ENCODE data around the gene CEACAM16. TPM values are rescaled to one million over a fixed set of nuclear protein-coding genes. Genes with fewer than 3 reads are reported as not detected.

Gene CEACAM16
- polyA plus RNA-seq, 1 experiment = not detected

DNA sequence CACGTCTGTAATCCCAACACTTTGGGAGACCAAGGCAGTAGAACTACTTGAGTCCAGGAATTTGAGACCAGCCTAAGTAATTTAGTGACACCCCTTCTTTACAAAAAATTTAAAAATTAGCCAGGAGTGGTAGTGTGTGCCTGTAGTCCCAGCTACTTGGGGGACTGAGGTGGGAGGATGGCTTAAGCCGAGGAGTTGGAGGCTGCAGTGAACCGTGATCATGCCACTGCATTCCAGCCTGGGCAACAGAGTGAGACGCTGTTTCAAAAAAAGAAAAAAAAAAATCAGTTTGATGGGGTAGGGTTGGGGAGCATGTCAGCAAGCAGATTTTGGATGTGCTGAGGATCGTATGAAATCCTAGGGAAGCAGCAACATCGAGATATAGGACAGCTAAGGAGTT lies 23.4 kb upstream of the CEACAM16 start:
- Histone ChIP-seq H3K27ac (ENCODE audit: low read depth, low read length) (no peak overlapping the region), H3K9me3 (ENCODE audit: control insufficient read depth, insufficient read depth, low read length) (peaks cover 4% of the 10 kb centered on the region), H3K27me3 (ENCODE audit: control insufficient read depth, insufficient read depth, low read length) (no peaks in the 10 kb centered on the region), H3K4me3 (ENCODE audit: low read depth, low read length) (no peak overlapping the region)
- DNase-seq (ENCODE audit: low read depth, low spot score) = no peak
- ChIA-PET POLR2A (interaction anchor here (0.7 kb wide), 1 partner anchor 87 kb away, joined by 3 read pairs; no protein-coding TSS in a partner anchor), CTCF (interaction anchor here (1.0 kb wide), 2 partner anchors 95 to 105 kb away, joined by 3 to 4 read pairs; no protein-coding TSS in a partner anchor)
- TF ChIP-seq CTCF (IDR thresholded peaks at IDR 0.05; ENCODE audit: low read depth, low read length) = no peak

DNA sequence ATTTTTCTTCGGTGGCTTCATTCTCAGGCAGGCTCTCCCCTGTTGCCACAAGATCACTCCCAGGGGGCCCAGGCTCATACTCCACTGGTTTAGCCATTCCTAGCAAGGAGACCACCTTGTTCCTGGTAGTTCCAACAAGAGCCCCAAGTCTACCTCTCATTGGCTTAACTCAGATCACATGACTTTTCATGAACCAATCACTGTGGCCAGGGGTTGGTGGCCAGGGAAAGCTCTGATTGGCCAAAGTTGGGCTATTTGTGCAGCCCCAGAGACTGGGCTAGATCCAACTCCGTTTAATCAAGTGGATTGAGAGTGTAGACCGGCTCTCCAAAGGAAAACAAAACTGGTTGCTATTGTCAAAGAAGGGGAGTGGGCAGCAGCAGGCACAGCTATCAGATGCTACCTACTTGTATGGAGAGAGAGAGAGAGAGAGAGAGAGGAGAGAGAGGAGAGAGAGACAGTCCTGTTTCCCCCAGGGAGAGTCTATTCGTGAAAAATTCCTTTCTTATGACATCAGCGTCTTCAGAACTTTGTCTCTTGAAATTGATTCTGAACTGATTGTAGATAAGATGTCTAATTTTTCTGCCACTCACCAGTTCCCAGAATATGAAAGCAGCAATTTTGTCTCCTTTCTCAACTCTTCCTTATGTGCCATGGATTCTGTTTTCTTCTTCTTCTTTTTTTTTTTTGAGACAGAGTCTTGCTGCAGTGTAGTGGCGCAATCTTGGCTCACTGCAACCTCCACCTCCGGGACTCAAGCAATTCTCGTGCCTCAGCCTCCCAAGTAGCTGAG lies 21.7 kb upstream of the CEACAM16 start:
- ChIA-PET CTCF (interaction anchor here (0.5 to 1.4 kb wide), 3 partner anchors 47 to 167 kb away, joined by 3 to 5 read pairs (median 4); no protein-coding TSS in a partner anchor), POLR2A (interaction anchor here (0.7 kb wide), 2 partner anchors 15 to 101 kb away, joined by 3 to 4 read pairs; no protein-coding TSS in a partner anchor)
- DNase-seq (ENCODE audit: low read depth, low spot score) = no peak
- no peaks in the 10 kb centered on the region for H3K27me3 ChIP-seq (ENCODE audit: control insufficient read depth, insufficient read depth, low read length)
- no peaks in the 10 kb centered on the region for H3K9me3 ChIP-seq (ENCODE audit: control insufficient read depth, insufficient read depth, low read length)
- no peak for TF ChIP-seq CTCF (IDR thresholded peaks at IDR 0.05; ENCODE audit: low read depth, low read length)
- H3K27ac ChIP-seq (ENCODE audit: low read depth, low read length) = peak overlapping the region; percentile 1
- no peak overlapping the region for H3K4me3 ChIP-seq (ENCODE audit: low read depth, low read length)

GRCh38 chr19:44680536-44680935 lies 18.4 kb upstream of the CEACAM16 start:
- DNase-seq (ENCODE audit: low read depth, low spot score) = no peak
- Histone ChIP-seq H3K4me3 (ENCODE audit: low read depth, low read length) (no peak overlapping the region), H3K27me3 (ENCODE audit: control insufficient read depth, insufficient read depth, low read length) (no peaks in the 10 kb centered on the region), H3K9me3 (ENCODE audit: control insufficient read depth, insufficient read depth, low read length) (no peaks in the 10 kb centered on the region; the same call in 1 of the 2 replicates), H3K27ac (ENCODE audit: low read depth, low read length) (no peak overlapping the region)
- ChIA-PET POLR2A (interaction anchor here (0.5 to 0.6 kb wide), 2 partner anchors 11 to 168 kb away, joined by 3 to 15 read pairs; no protein-coding TSS in a partner anchor), CTCF (interaction anchor here (1.7 kb wide), 1 partner anchor 9 kb away, joined by 6 read pairs; no protein-coding TSS in a partner anchor)
- no peak for TF ChIP-seq CTCF (IDR thresholded peaks at IDR 0.05; ENCODE audit: low read depth, low read length)

DNA sequence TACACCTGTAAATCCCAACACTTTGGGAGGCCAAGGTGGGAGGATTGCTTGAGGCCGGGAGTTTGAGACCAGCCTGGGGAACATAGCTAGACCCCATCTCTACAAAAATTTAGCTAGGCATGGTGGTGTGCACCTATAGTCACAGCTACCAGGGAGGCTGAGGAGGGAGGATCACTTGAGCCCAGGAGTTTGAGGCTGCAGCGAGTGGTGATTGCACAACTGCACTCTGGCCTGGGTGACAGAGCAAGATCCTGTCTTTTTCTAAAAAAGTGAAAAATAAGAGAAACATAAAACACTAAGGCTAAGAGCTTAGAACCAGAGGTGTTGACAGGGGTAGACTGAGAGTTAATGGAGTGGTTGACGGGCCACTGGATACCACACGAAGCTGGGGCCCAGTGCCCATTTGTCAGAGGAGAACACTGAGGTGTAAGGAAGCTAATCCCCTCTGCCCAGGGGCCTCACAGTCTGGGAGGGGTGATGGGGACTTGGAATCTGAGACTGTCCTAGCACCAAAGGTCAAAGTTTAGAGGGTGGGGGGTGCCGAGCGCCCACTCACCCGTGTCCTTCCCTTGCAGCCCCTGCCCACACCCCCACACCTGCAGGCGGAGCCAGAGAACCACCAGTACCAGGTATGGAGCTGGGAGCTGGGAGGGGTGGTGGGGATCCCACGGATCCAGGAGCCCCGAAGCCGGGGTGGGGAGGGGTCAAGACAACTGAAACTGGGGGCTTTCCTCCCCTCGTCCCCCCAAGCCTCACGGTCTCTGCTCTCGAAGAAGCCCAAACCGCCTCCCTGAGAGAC lies 16.8 kb upstream of the CEACAM16 start:
- H3K27me3 ChIP-seq (ENCODE audit: control insufficient read depth, insufficient read depth, low read length) = no peaks in the 10 kb centered on the region
- POLR2A ChIA-PET = no interaction called here
- no peaks in the 10 kb centered on the region; the same call in 1 of the 2 replicates for H3K9me3 ChIP-seq (ENCODE audit: control insufficient read depth, insufficient read depth, low read length)
- TF ChIP-seq CTCF (IDR thresholded peaks at IDR 0.05; ENCODE audit: low read depth, low read length) = no peak
- DNase-seq (ENCODE audit: low read depth, low spot score) = no peak
- CTCF ChIA-PET = interaction anchor here (0.7 to 1.2 kb wide), 3 partner anchors 94 to 164 kb away, joined by 3 to 4 read pairs (median 3); partner anchors contain the start of gene NECTIN2
- no peak overlapping the region for H3K4me3 ChIP-seq (ENCODE audit: low read depth, low read length)
- H3K27ac ChIP-seq (ENCODE audit: low read depth, low read length) = no peak overlapping the region
